CD4-positive, CD25-positive, alpha-beta regulatory T cell (primary cell): ENCODE data around the gene HERPUD2. TPM values are rescaled to one million over a fixed set of nuclear protein-coding genes. Genes with fewer than 3 reads are reported as not detected.

Source experiments
- ATAC-seq, 2 donors: fragments of 150-1000 bp; cut with Tn5 transposase; one replicate each; pipeline ENCODE4 v1.10.0; 2021; ENCODE audit warnings: low read depth in 2 of 2, moderate number of reproducible peaks in 2 of 2, moderate library complexity in 1 of 2
- DNase-seq, 3 donors: peaks; one replicate each; pipeline versions ENCODE4 v3.0.0 to v3.0.0-alpha.2; 2012 to 2022; ENCODE audit warnings: mixed read lengths in 1 of 3
- H3K27ac ChIP-seq: one replicate; pipeline ENCODE4 v1.7.0; 2013; ENCODE audit warnings: mild to moderate bottlenecking, low read length; ENCODE audit not compliant: insufficient read depth, poor library complexity, severe bottlenecking
- H3K27me3 ChIP-seq: one replicate; pipeline ENCODE4 v1.7.0; 2013; ENCODE audit warnings: low read length; ENCODE audit not compliant: control insufficient read depth, insufficient read depth
- H3K36me3 ChIP-seq: one replicate; pipeline ENCODE4 v1.7.0; 2013; ENCODE audit warnings: mild to moderate bottlenecking, low read length, moderate library complexity; ENCODE audit not compliant: control insufficient read depth, insufficient read depth
- H3K4me1 ChIP-seq: 2 replicates; pipeline ENCODE4 v1.7.0; 2013; ENCODE audit warnings: mild to moderate bottlenecking, low read length; ENCODE audit not compliant: insufficient read depth, control insufficient read depth, poor library complexity, severe bottlenecking
- H3K4me3 ChIP-seq: one replicate; pipeline ENCODE4 v1.7.0; 2013; ENCODE audit warnings: low read depth, mild to moderate bottlenecking, low read length, moderate library complexity
- H3K9me3 ChIP-seq, 2 experiments: 1 replicate in 1 of 2; 2 replicates in 1 of 2; pipeline ENCODE4 v1.7.0; 2013; ENCODE audit warnings: low read length in 2 of 2, mild to moderate bottlenecking in 1 of 2, moderate library complexity in 1 of 2; ENCODE audit not compliant: control insufficient read depth in 2 of 2
- H3K27ac Mint-ChIP-seq, 3 donors: one replicate each; pipeline ENCODE4 v1.8.0; 2020 to 2022; ENCODE audit warnings: mild to moderate bottlenecking in 3 of 3, mixed read lengths in 3 of 3, moderate library complexity in 2 of 3
- H3K27me3 Mint-ChIP-seq: one replicate; pipeline ENCODE4 v1.8.0; 2022; ENCODE audit warnings: mild to moderate bottlenecking, mixed read lengths
- H3K36me3 Mint-ChIP-seq: one replicate; pipeline ENCODE4 v1.8.0; 2020; ENCODE audit warnings: mixed read lengths
- H3K4me1 Mint-ChIP-seq, 4 donors: one replicate each; pipeline ENCODE4 v1.8.0; 2020 to 2022; ENCODE audit warnings: mixed read lengths in 4 of 4, mild to moderate bottlenecking in 1 of 4
- H3K4me3 Mint-ChIP-seq, 4 donors: one replicate each; pipeline ENCODE4 v1.8.0; 2020 to 2022; ENCODE audit warnings: mild to moderate bottlenecking in 4 of 4, mixed read lengths in 4 of 4, moderate library complexity in 3 of 4
- H3K9me3 Mint-ChIP-seq, 7 donors: one replicate each; pipeline ENCODE4 v1.8.0; 2020 to 2022; ENCODE audit warnings: mixed read lengths in 7 of 7, mild to moderate bottlenecking in 3 of 7, moderate library complexity in 2 of 7
- polyA plus RNA-seq, 4 donors: library from polyadenylated mRNA; unstranded; fragments of 300-500 nt; fragmentation: Illumina TruSeq; gene quantifications; one replicate each; pipeline ENCODE4 v1.2.3, GENCODE V29; 2021
- total RNA-seq: library from RNA; stranded (reverse); gene quantifications from one replicate; pipeline ENCODE4 v1.2.3, GENCODE V29; 2022

The HERPUD2 gene
- total and polyA plus RNA-seq, 5 donors from 2014 or later = 75.2 to 113 (median 81.3) TPM

GRCh38 chr7:35712563-35713226, 17.8 kb upstream of the HERPUD2 start:
- no peaks in the 10 kb centered on the region for H3K9me3 ChIP-seq
- H3K4me3 ChIP-seq = no peak overlapping the region
- H3K27me3 ChIP-seq = peaks cover 1% of the 10 kb centered on the region
- ATAC-seq (no peak), DNase-seq (no peak)
- Mint-ChIP-seq H3K36me3 (no peaks in the 10 kb centered on the region), H3K27me3 (peaks cover 19% of the 10 kb centered on the region), H3K27ac (no peak overlapping the region), H3K9me3 (peaks cover 0 to 1% (median 0%) of the 10 kb centered on the region in 7 donors), H3K4me1 (peaks cover 5 to 16% (median 11%) of the 10 kb centered on the region in 4 donors), H3K4me3 (no peak overlapping the region)
- no peak overlapping the region for H3K27ac ChIP-seq
- peaks cover 14% of the 10 kb centered on the region for H3K4me1 ChIP-seq
- no peaks in the 10 kb centered on the region for H3K36me3 ChIP-seq

GRCh38 chr7:35707422-35707821, 12.5 kb upstream of the HERPUD2 start:
- Mint-ChIP-seq H3K4me3 (no peak overlapping the region), H3K9me3 (peaks cover 0 to 1% (median 0%) of the 10 kb centered on the region in 7 donors), H3K27ac (peak overlapping the region in 1 of 3 donors; percentile 11), H3K4me1 (peaks cover 7 to 16% (median 13%) of the 10 kb centered on the region in 4 donors), H3K27me3 (peaks cover 14% of the 10 kb centered on the region), H3K36me3 (no peaks in the 10 kb centered on the region)
- peaks cover 1% of the 10 kb centered on the region for H3K27me3 ChIP-seq
- H3K9me3 ChIP-seq = no peaks in the 10 kb centered on the region
- DNase-seq (no peak), ATAC-seq (no peak)
- peaks cover 14% of the 10 kb centered on the region for H3K4me1 ChIP-seq
- no peak overlapping the region for H3K27ac ChIP-seq
- H3K4me3 ChIP-seq = no peak overlapping the region
- no peaks in the 10 kb centered on the region for H3K36me3 ChIP-seq

GRCh38 chr7:35705932-35706461, 11.1 kb upstream of the HERPUD2 start:
- no peak for ATAC-seq
- Histone ChIP-seq H3K4me1 (peaks cover 14% of the 10 kb centered on the region), H3K27me3 (peaks cover 1% of the 10 kb centered on the region), H3K4me3 (no peak overlapping the region), H3K36me3 (no peaks in the 10 kb centered on the region), H3K9me3 (no peaks in the 10 kb centered on the region), H3K27ac (no peak overlapping the region)
- H3K4me1 Mint-ChIP-seq = peaks cover 5 to 16% (median 13%) of the 10 kb centered on the region in 4 donors
- H3K9me3 Mint-ChIP-seq = peaks cover 0 to 1% (median 0%) of the 10 kb centered on the region in 7 donors
- no peaks in the 10 kb centered on the region for H3K36me3 Mint-ChIP-seq
- no peak overlapping the region for H3K4me3 Mint-ChIP-seq
- H3K27me3 Mint-ChIP-seq = peaks cover 14% of the 10 kb centered on the region
- no peak overlapping the region for H3K27ac Mint-ChIP-seq
- DNase-seq = no peak

GRCh38 chr7:35704261-35704660, 9.3 kb upstream of the HERPUD2 start:
- Mint-ChIP-seq H3K27me3 (peaks cover 6% of the 10 kb centered on the region), H3K4me1 (peaks cover 2 to 6% (median 3%) of the 10 kb centered on the region in 4 donors), H3K4me3 (no peak overlapping the region), H3K36me3 (no peaks in the 10 kb centered on the region), H3K27ac (peak overlapping the region in 1 of 3 donors; percentile 58), H3K9me3 (no peaks in the 10 kb centered on the region)
- DNase-seq = no peak
- Histone ChIP-seq H3K9me3 (no peaks in the 10 kb centered on the region), H3K27me3 (no peaks in the 10 kb centered on the region), H3K4me1 (peaks cover 4% of the 10 kb centered on the region), H3K4me3 (no peak overlapping the region), H3K36me3 (no peaks in the 10 kb centered on the region), H3K27ac (no peak overlapping the region)
- no peak for ATAC-seq

GRCh38 chr7:35702541-35702940, 7.6 kb upstream of the HERPUD2 start:
- Histone ChIP-seq H3K27ac (no peak overlapping the region), H3K9me3 (no peaks in the 10 kb centered on the region), H3K27me3 (no peaks in the 10 kb centered on the region), H3K4me1 (no peaks in the 10 kb centered on the region), H3K36me3 (no peaks in the 10 kb centered on the region), H3K4me3 (no peak overlapping the region)
- DNase-seq (no peak), ATAC-seq (no peak)
- Mint-ChIP-seq H3K27ac (peak overlapping the region in 1 of 3 donors; percentile 25), H3K36me3 (no peaks in the 10 kb centered on the region), H3K4me1 (peaks cover 0 to 4% (median 1%) of the 10 kb centered on the region in 4 donors), H3K9me3 (no peaks in the 10 kb centered on the region), H3K4me3 (no peak overlapping the region), H3K27me3 (peaks cover 6% of the 10 kb centered on the region)

GRCh38 chr7:35701287-35701900, 6.5 kb upstream of the HERPUD2 start:
- peaks cover 0 to 4% (median 3%) of the 10 kb centered on the region in 4 donors for H3K4me1 Mint-ChIP-seq
- H3K4me3 Mint-ChIP-seq = no peak overlapping the region
- no peaks in the 10 kb centered on the region for H3K27me3 Mint-ChIP-seq
- Histone ChIP-seq H3K4me1 (no peaks in the 10 kb centered on the region), H3K9me3 (no peaks in the 10 kb centered on the region), H3K4me3 (no peak overlapping the region), H3K36me3 (no peaks in the 10 kb centered on the region), H3K27ac (no peak overlapping the region), H3K27me3 (no peaks in the 10 kb centered on the region)
- no peaks in the 10 kb centered on the region for H3K9me3 Mint-ChIP-seq
- H3K27ac Mint-ChIP-seq = no peak overlapping the region
- DNase-seq (no peak), ATAC-seq (no peak)
- H3K36me3 Mint-ChIP-seq = no peaks in the 10 kb centered on the region

GRCh38 chr7:35700865-35701264, 5.9 kb upstream of the HERPUD2 start:
- no peaks in the 10 kb centered on the region for H3K36me3 ChIP-seq
- H3K4me3 ChIP-seq = no peak overlapping the region
- no peaks in the 10 kb centered on the region for H3K9me3 ChIP-seq
- no peaks in the 10 kb centered on the region for H3K27me3 ChIP-seq
- H3K4me1 ChIP-seq = peaks cover 5% of the 10 kb centered on the region
- no peak overlapping the region for H3K27ac Mint-ChIP-seq
- no peak overlapping the region for H3K27ac ChIP-seq
- ATAC-seq (no peak), DNase-seq (no peak)
- H3K27me3 Mint-ChIP-seq = no peaks in the 10 kb centered on the region
- H3K4me3 Mint-ChIP-seq = no peak overlapping the region
- no peaks in the 10 kb centered on the region for H3K36me3 Mint-ChIP-seq
- peaks cover 3 to 7% (median 7%) of the 10 kb centered on the region in 4 donors for H3K4me1 Mint-ChIP-seq
- no peaks in the 10 kb centered on the region for H3K9me3 Mint-ChIP-seq
